ENCODE data around the gene CD86.

GRCh38 chr3:122058294-122058693, 3.1 kb downstream of the CD86 start:
- TF ChIP-seq, protein P1, sequence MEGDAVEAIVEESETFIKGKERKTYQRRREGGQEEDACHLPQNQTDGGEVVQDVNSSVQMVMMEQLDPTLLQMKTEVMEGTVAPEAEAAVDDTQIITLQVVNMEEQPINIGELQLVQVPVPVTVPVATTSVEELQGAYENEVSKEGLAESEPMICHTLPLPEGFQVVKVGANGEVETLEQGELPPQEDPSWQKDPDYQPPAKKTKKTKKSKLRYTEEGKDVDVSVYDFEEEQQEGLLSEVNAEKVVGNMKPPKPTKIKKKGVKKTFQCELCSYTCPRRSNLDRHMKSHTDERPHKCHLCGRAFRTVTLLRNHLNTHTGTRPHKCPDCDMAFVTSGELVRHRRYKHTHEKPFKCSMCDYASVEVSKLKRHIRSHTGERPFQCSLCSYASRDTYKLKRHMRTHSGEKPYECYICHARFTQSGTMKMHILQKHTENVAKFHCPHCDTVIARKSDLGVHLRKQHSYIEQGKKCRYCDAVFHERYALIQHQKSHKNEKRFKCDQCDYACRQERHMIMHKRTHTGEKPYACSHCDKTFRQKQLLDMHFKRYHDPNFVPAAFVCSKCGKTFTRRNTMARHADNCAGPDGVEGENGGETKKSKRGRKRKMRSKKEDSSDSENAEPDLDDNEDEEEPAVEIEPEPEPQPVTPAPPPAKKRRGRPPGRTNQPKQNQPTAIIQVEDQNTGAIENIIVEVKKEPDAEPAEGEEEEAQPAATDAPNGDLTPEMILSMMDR (IDR thresholded peaks at IDR 0.05) = no peak
- no peak for TF ChIP-seq POLR2A (IDR thresholded peaks at IDR 0.05)
